HepG2 (cell line): Measurements from ENCODE around the gene MRNIP. TPM values are rescaled to one million over a fixed set of nuclear protein-coding genes. Genes with fewer than 3 reads are reported as not detected.
A peak's percentile ranks its signal among the peaks of the same experiment; 100 is the strongest.

Experiments
- AGO2 ChIP-seq: fragments of 200-400 bp; formaldehyde crosslinking; optimal IDR thresholded peaks from 2 replicates; pipeline ENCODE3; 2017; ENCODE audit warnings: mild to moderate bottlenecking, low read depth, low read length, moderate library complexity
- CAMTA2 ChIP-seq: sonication (generic); formaldehyde crosslinking; IDR thresholded peaks from 2 replicates; pipeline ENCODE4 v1.4.0; 2020; ENCODE audit warnings: mild to moderate bottlenecking, missing genetic modification reagents, borderline replicate concordance
- FOXK1 ChIP-seq: sonication (generic); formaldehyde crosslinking; IDR thresholded peaks from 2 replicates; pipeline ENCODE4 v1.4.0; 2020; ENCODE audit warnings: low read depth, missing genetic modification reagents, borderline replicate concordance
- HIVEP1 ChIP-seq: sonication (generic); formaldehyde crosslinking; IDR thresholded peaks from 2 replicates; pipeline ENCODE4 v1.4.0; 2020; ENCODE audit warnings: mild to moderate bottlenecking, missing genetic modification reagents
- KDM6A ChIP-seq: IDR thresholded peaks from 2 replicates; pipeline ENCODE4 v1.6.1; 2016; ENCODE audit warnings: low read depth
- MATR3 ChIP-seq: sonication (generic); formaldehyde crosslinking; IDR thresholded peaks from 2 replicates; pipeline ENCODE4 v1.4.0; 2020; ENCODE audit warnings: missing genetic modification reagents
- MYNN ChIP-seq: sonication (generic); formaldehyde crosslinking; IDR thresholded peaks from 2 replicates; pipeline ENCODE4 v1.4.0; 2020; ENCODE audit warnings: mild to moderate bottlenecking, low read depth, missing genetic modification reagents
- NFKB2 ChIP-seq: sonication (generic); formaldehyde crosslinking; IDR thresholded peaks from 2 replicates; pipeline ENCODE4 v1.4.0; 2020; ENCODE audit warnings: missing genetic modification reagents, borderline replicate concordance
- NRL ChIP-seq: sonication (generic); formaldehyde crosslinking; IDR thresholded peaks from 2 replicates; pipeline ENCODE4 v1.5.0; 2020; ENCODE audit warnings: missing genetic modification reagents, mild to moderate bottlenecking, moderate library complexity, borderline replicate concordance
- PPARG ChIP-seq: conservative IDR thresholded peaks from 2 replicates; pipeline ENCODE4 v1.6.1; 2016; ENCODE audit warnings: missing biosample characterization, missing genetic modification reagents
- RFX1 ChIP-seq: fragments of 450-650 bp; IDR thresholded peaks from 2 replicates; pipeline ENCODE4 v1.6.1; 2017
- RXRB ChIP-seq: IDR thresholded peaks from 2 replicates; pipeline ENCODE4 v1.6.1; 2016; ENCODE audit warnings: borderline replicate concordance, missing genetic modification reagents, missing compliant biosample characterization
- SUZ12 ChIP-seq: fragments of 150-350 bp; IDR thresholded peaks from 2 replicates; pipeline ENCODE4 v1.6.1; 2014; ENCODE audit warnings: low read depth, low read length
- TARDBP ChIP-seq: sonication (generic); formaldehyde crosslinking; IDR thresholded peaks from 2 replicates; pipeline ENCODE4 v1.8.0; 2022; ENCODE audit warnings: mild to moderate bottlenecking, missing genetic modification reagents
- TOPORS ChIP-seq: sonication (generic); formaldehyde crosslinking; IDR thresholded peaks from 2 replicates; pipeline ENCODE4 v1.8.0; 2023; ENCODE audit warnings: mild to moderate bottlenecking, missing genetic modification reagents
- ZFP36L2 ChIP-seq: sonication (generic); formaldehyde crosslinking; IDR thresholded peaks from 2 replicates; pipeline ENCODE4 v1.4.0; 2020; ENCODE audit warnings: missing genetic modification reagents
- ZFP90 ChIP-seq: sonication (generic); formaldehyde crosslinking; IDR thresholded peaks from 2 replicates; pipeline ENCODE4 v1.8.0; 2022; ENCODE audit warnings: missing genetic modification reagents, mild to moderate bottlenecking, inconsistent platforms, borderline replicate concordance
- ZKSCAN8 ChIP-seq: IDR thresholded peaks from 2 replicates; pipeline ENCODE4 v1.6.1; 2016; ENCODE audit warnings: borderline replicate concordance, missing genetic modification reagents, missing compliant biosample characterization
- ZMYM4 ChIP-seq: sonication (generic); formaldehyde crosslinking; IDR thresholded peaks from 2 replicates; pipeline ENCODE4 v1.8.1; 2023; ENCODE audit warnings: mild to moderate bottlenecking, missing genetic modification reagents
- ZNF234 ChIP-seq: sonication (generic); formaldehyde crosslinking; conservative IDR thresholded peaks from 2 replicates; pipeline ENCODE4 v1.5.1; 2020; ENCODE audit warnings: mild to moderate bottlenecking, missing genetic modification reagents
- ZNF446 ChIP-seq: sonication (generic); formaldehyde crosslinking; IDR thresholded peaks from 2 replicates; pipeline ENCODE4 v1.5.0; 2020; ENCODE audit warnings: mild to moderate bottlenecking, missing genetic modification reagents
- ZNF619 ChIP-seq: sonication (generic); formaldehyde crosslinking; IDR thresholded peaks from 2 replicates; pipeline ENCODE4 v1.4.0; 2020; ENCODE audit warnings: mild to moderate bottlenecking, missing genetic modification reagents
- ZNF883 ChIP-seq: sonication (generic); formaldehyde crosslinking; IDR thresholded peaks from 2 replicates; pipeline ENCODE4 v1.5.1; 2020; ENCODE audit warnings: mild to moderate bottlenecking, missing genetic modification reagents; ENCODE audit errors: not compliant biosample characterization
- polyA plus RNA-seq, 8 experiments: library from polyadenylated mRNA; depleted of rRNA in 3 of 8; stranded (reverse) in 7 of 8; unstranded in 1 of 8; fragments of >200 nt; fragmentation: Illumina TruSeq in 4 of 8; extraction: Trizol in 4 of 8; gene quantifications; 2 replicates each; pipeline versions ENCODE4 v1.2.1 to v1.2.3, GENCODE V29; 2011 to 2016; ENCODE audit warnings: low read depth in 4 of 8, missing spikeins in 1 of 8, mixed read lengths in 1 of 8; ENCODE audit not compliant: insufficient read depth in 1 of 8
- total RNA-seq, 5 experiments: library from RNA; depleted of rRNA; stranded (reverse); fragments of >200 nt; fragmentation: Illumina TruSeq; extraction: Trizol; gene quantifications; 2 replicates each; pipeline ENCODE4 v1.2.3, GENCODE V29; 2016; ENCODE audit warnings: low read depth in 1 of 5
- TF ChIP-seq, protein P1 (sequence below): sonication (generic); formaldehyde crosslinking; IDR thresholded peaks from 2 replicates; pipeline ENCODE4 v1.4.0; 2020; ENCODE audit warnings: mild to moderate bottlenecking, missing genetic modification reagents
- TF ChIP-seq, protein P2 (sequence below): sonication (generic); formaldehyde crosslinking; IDR thresholded peaks from 2 replicates; pipeline ENCODE4 v1.4.0; 2020; ENCODE audit warnings: missing genetic modification reagents

MRNIP gene
- total and polyA plus RNA-seq, 2 of the 13 experiments (the other 11 are each of a cell fraction or from before 2014, with no cell fraction given), result 15.5 to 34.1 TPM

DNA sequence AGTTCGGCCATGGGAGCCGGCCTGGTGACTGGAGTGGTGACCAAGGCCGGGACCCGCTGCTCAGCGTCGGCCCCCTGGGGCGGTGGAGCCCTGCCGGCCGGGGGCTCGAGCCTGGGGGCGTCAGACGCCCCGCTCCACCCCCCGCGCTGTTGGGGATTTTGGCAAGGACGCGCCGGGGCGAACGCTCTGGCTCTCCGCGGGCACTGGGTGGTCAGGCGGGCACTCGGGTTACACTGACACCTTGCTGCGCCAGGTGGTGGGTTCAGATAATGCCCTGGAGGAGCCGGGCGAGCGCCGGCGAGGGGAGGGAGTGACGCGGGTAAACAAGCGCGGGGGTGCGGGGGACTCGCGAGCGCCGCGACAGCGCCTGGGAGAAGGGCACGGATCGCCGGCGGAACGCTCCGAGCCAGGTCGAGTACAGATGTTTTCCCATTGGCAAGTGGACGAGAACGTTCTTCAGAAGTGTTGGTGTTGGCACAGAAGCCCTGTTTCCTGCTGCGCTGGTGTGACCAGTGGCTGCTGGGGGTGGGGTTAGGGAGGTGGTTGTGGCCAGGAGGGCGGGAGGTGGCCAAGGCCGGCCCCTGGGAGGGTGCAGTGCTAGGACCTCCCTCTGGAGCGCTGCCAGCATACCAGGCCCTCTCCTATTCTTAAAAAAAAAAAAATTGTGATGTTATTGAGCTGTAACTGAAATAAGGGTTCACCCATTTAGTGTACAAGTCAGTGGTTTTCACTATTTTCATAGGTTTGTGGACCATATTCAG, 37.1 kb downstream of the MRNIP start (continued):
- TF ChIP-seq RXRB (CRISPR knock-in tag), result peak; percentile 16; the same call in 1 of the 2 replicates
- 0 out of 2 replicates have a peak, but pooled peaks have one; percentile 16 for TF ChIP-seq TOPORS (CRISPR knock-in tag)
- TF ChIP-seq AGO2, result peak; percentile 100
- TF ChIP-seq MYNN (CRISPR knock-in tag), result no peak
- peak; percentile 31; the same call in 1 of the 2 replicates for TF ChIP-seq FOXK1 (CRISPR knock-in tag)
- TF ChIP-seq HIVEP1 (CRISPR knock-in tag), result peak; percentile 47; the same call in 1 of the 2 replicates
- no peak for TF ChIP-seq MATR3 (CRISPR knock-in tag)
- TF ChIP-seq NRL (CRISPR knock-in tag), result peak; percentile 73; the same call in 1 of the 2 replicates
- TF ChIP-seq ZFP36L2 (CRISPR knock-in tag), result no peak
- 0 out of 2 replicates have a peak, but pooled peaks have one; percentile 15 for TF ChIP-seq ZNF446 (CRISPR knock-in tag)
- TF ChIP-seq, protein P1, sequence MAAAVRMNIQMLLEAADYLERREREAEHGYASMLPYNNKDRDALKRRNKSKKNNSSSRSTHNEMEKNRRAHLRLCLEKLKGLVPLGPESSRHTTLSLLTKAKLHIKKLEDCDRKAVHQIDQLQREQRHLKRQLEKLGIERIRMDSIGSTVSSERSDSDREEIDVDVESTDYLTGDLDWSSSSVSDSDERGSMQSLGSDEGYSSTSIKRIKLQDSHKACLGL (CRISPR knock-in tag), result 0 out of 2 replicates have a peak, but pooled peaks have one; percentile 27
- TF ChIP-seq ZFP90 (CRISPR knock-in tag), result 0 out of 2 replicates have a peak, but pooled peaks have one; percentile 56
- no peak for TF ChIP-seq ZKSCAN8
- no peak for TF ChIP-seq ZNF619 (CRISPR knock-in tag)
- TF ChIP-seq ZNF883, result peak; percentile 71
- TF ChIP-seq CAMTA2 (CRISPR knock-in tag), result no peak
- peak; percentile 54; the same call in 1 of the 2 replicates for TF ChIP-seq TARDBP
- TF ChIP-seq, protein P2, sequence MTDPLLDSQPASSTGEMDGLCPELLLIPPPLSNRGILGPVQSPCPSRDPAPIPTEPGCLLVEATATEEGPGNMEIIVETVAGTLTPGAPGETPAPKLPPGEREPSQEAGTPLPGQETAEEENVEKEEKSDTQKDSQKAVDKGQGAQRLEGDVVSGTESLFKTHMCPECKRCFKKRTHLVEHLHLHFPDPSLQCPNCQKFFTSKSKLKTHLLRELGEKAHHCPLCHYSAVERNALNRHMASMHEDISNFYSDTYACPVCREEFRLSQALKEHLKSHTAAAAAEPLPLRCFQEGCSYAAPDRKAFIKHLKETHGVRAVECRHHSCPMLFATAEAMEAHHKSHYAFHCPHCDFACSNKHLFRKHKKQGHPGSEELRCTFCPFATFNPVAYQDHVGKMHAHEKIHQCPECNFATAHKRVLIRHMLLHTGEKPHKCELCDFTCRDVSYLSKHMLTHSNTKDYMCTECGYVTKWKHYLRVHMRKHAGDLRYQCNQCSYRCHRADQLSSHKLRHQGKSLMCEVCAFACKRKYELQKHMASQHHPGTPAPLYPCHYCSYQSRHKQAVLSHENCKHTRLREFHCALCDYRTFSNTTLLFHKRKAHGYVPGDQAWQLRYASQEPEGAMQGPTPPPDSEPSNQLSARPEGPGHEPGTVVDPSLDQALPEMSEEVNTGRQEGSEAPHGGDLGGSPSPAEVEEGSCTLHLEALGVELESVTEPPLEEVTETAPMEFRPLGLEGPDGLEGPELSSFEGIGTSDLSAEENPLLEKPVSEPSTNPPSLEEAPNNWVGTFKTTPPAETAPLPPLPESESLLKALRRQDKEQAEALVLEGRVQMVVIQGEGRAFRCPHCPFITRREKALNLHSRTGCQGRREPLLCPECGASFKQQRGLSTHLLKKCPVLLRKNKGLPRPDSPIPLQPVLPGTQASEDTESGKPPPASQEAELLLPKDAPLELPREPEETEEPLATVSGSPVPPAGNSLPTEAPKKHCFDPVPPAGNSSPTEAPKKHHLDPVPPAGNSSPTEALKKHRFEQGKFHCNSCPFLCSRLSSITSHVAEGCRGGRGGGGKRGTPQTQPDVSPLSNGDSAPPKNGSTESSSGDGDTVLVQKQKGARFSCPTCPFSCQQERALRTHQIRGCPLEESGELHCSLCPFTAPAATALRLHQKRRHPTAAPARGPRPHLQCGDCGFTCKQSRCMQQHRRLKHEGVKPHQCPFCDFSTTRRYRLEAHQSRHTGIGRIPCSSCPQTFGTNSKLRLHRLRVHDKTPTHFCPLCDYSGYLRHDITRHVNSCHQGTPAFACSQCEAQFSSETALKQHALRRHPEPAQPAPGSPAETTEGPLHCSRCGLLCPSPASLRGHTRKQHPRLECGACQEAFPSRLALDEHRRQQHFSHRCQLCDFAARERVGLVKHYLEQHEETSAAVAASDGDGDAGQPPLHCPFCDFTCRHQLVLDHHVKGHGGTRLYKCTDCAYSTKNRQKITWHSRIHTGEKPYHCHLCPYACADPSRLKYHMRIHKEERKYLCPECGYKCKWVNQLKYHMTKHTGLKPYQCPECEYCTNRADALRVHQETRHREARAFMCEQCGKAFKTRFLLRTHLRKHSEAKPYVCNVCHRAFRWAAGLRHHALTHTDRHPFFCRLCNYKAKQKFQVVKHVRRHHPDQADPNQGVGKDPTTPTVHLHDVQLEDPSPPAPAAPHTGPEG (CRISPR knock-in tag), result 0 out of 2 replicates have a peak, but pooled peaks have one; percentile 12
- TF ChIP-seq ZMYM4 (CRISPR knock-in tag), result peak; percentile 32; the same call in 1 of the 2 replicates
- TF ChIP-seq KDM6A (CRISPR knock-in tag), result no peak
- TF ChIP-seq PPARG (CRISPR knock-in tag), result no peak
- TF ChIP-seq ZNF234 (CRISPR knock-in tag), result peak; percentile 90; the same call in 1 of the 2 replicates
- no peak; the same call in 1 of the 2 replicates for TF ChIP-seq NFKB2 (CRISPR knock-in tag)
- no peak for TF ChIP-seq SUZ12
- TF ChIP-seq RFX1, result no peak
